Gastrocnemius medialis (tissue), 4 donors: ENCODE data around the gene RFTN1. TPM values are rescaled to one million over a fixed set of nuclear protein-coding genes. Genes with fewer than 3 reads are reported as not detected.
"Not testable (repeated sequence)": the region's sequence is repeated elsewhere in the genome, so short reads cannot be mapped to it uniquely, and the experiment has no call there.

ENCODE experiments used
- ATAC-seq, 2 donors: fragments of 150-250 bp; one replicate each; pipeline ENCODE4 v1.9.1; 2016
- DNase-seq, 2 donors: peaks; one replicate each; pipeline ENCODE4 v3.0.0-alpha.2; 2019
- H3K27ac ChIP-seq, 4 donors: fragments of 200-600 bp; sonication (generic); 1 replicate in 1 of 4; 2 replicates in 3 of 4; pipeline ENCODE4 v1.5.1; 2016 to 2018; ENCODE audit warnings: mild to moderate bottlenecking in 2 of 4, moderate library complexity in 1 of 4
- H3K27me3 ChIP-seq, 3 donors: fragments of 200-600 bp; sonication (generic) in 2 of 3; 1 replicate in 1 of 3; 2 replicates in 2 of 3; pipeline versions ENCODE4 v1.5.1 to v1.6.0; 2016 to 2019; ENCODE audit warnings: mild to moderate bottlenecking in 1 of 3, moderate library complexity in 1 of 3
- H3K36me3 ChIP-seq, 2 donors: fragments of 200-600 bp; sonication (generic) in 1 of 2; one replicate each; pipeline ENCODE4 v1.5.1; 2017 to 2018
- H3K4me1 ChIP-seq, 2 donors: fragments of 200-600 bp; sonication (generic) in 1 of 2; one replicate each; pipeline ENCODE4 v1.5.1; 2016 to 2017; ENCODE audit warnings: mild to moderate bottlenecking in 2 of 2
- H3K4me3 ChIP-seq, 4 donors: fragments of 200-600 bp; sonication (generic) in 3 of 4; 1 replicate in 1 of 4; 2 replicates in 3 of 4; pipeline ENCODE4 v1.5.1; 2016 to 2019; ENCODE audit warnings: mild to moderate bottlenecking in 2 of 4
- H3K9me3 ChIP-seq, 3 donors: fragments of 200-600 bp; sonication (generic) in 2 of 3; 1 replicate in 1 of 3; 2 replicates in 2 of 3; pipeline ENCODE4 v1.5.1; 2016 to 2019
- POLR2A ChIP-seq, 2 donors: fragments of 450-650 bp; IDR thresholded peaks; one replicate each; pipeline ENCODE4 v1.6.1; 2017; ENCODE audit warnings: antibody characterized with exemption in 2 of 2, mild to moderate bottlenecking in 2 of 2, moderate library complexity in 2 of 2
- in situ Hi-C, 4 donors: fragments of 200-750 bp; cut with MboI; loops; one replicate each; pipeline versions ENCODE4 v1.15.0 to v1.8.0; 2017; ENCODE audit warnings: low sequenced_read_pairs in 4 of 4
- intact Hi-C: fragments of 100-400 bp; cut with DNase I; formaldehyde crosslinking; loops from one replicate; pipeline ENCODE4 v1.15.1; 2023; ENCODE audit warnings: low total_unique reads
- total RNA-seq, 4 donors: library from RNA; depleted of rRNA; stranded (reverse); fragments of >200 nt; gene quantifications; one replicate each; pipeline versions ENCODE4 v1.1.0 to v1.2.3, GENCODE V29; 2016
- TF ChIP-seq, protein P1 (sequence below), 5 experiments: fragments of 450-650 bp in 3 of 5; fragments of 200-600 bp in 2 of 5; sonication (generic) in 2 of 5; IDR thresholded peaks in 4 of 5; conservative IDR thresholded peaks in 1 of 5; 1 replicate in 4 of 5; 2 replicates in 1 of 5; pipeline ENCODE4 v1.5.1; 2016 to 2019; ENCODE audit warnings: antibody characterized with exemption in 5 of 5, mild to moderate bottlenecking in 3 of 5, moderate library complexity in 3 of 5

Gene RFTN1
- total RNA-seq, 4 donors from 2014 or later, result 10.7 to 22.8 (median 11.7) TPM

DNA sequence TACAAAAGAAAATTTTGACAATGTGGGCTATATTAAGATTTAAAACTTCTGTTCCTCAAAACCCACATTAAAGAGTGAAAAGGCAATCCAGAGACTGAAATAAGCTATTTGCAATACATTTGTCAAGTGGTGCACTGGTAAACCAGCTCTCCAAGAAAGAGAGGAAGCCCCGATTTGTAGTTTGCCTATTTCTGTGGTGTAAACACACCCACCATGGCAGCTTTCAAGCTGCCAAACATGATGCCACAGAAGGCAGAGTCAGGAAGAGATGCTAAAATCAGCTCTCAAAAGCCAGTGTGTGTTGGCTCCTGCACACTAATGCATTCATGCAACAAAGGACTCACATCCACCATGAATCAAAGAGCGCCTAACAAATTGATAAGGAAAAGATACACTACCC, 17.5 kb downstream of the RFTN1 start:
- H3K27me3 ChIP-seq, result no peaks in the 10 kb centered on the region
- no peak overlapping the region for H3K27ac ChIP-seq
- TF ChIP-seq, protein P1, sequence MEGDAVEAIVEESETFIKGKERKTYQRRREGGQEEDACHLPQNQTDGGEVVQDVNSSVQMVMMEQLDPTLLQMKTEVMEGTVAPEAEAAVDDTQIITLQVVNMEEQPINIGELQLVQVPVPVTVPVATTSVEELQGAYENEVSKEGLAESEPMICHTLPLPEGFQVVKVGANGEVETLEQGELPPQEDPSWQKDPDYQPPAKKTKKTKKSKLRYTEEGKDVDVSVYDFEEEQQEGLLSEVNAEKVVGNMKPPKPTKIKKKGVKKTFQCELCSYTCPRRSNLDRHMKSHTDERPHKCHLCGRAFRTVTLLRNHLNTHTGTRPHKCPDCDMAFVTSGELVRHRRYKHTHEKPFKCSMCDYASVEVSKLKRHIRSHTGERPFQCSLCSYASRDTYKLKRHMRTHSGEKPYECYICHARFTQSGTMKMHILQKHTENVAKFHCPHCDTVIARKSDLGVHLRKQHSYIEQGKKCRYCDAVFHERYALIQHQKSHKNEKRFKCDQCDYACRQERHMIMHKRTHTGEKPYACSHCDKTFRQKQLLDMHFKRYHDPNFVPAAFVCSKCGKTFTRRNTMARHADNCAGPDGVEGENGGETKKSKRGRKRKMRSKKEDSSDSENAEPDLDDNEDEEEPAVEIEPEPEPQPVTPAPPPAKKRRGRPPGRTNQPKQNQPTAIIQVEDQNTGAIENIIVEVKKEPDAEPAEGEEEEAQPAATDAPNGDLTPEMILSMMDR (IDR thresholded peaks at IDR 0.05 in 4 of 5, conservative IDR thresholded peaks at IDR 0.05 in 1 of 5), result no peak
- no peak for TF ChIP-seq POLR2A (IDR thresholded peaks at IDR 0.05)
- DNase-seq, result no peak
- H3K36me3 ChIP-seq, result peaks cover 0 to 10% of the 10 kb centered on the region in 2 donors
- intact Hi-C loops (no loop called here), in situ Hi-C loops (no loop called here)
- H3K9me3 ChIP-seq, result no peaks in the 10 kb centered on the region
- H3K4me1 ChIP-seq, result peaks cover 0 to 15% of the 10 kb centered on the region in 2 donors
- ATAC-seq, result no peak
- no peak overlapping the region for H3K4me3 ChIP-seq

DNA sequence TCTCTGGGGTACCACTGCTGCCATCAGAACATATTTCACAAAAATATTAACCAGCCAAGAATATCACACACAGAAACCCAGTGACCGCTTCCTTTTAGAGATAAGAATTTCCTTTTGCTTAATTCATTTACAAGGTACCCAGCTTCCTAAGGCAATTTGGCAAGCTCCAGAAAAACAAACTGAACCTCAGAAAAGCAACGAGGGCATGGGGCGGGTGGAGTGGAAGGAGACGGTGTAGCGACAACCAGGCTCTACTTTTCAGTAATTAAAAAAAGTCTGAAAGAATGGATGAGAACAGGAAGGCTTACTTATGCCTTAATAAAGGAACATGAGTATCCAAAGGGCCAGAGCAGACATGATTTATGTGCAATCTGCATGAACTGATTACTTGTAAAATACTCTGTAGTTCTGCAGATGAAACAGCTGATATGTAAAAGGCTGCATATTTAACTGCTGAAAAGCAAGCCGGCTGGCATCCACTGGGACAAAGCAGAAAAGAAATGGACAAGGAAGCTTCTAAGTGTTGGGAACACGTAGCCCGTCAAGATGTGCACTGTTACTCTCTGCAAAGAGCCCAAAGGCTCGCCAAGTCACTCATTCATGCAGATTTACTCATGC, 18.6 kb downstream of the RFTN1 start:
- peaks cover 0 to 15% of the 10 kb centered on the region in 2 donors for H3K4me1 ChIP-seq
- DNase-seq (no peak), ATAC-seq (no peak)
- intact Hi-C loops (no loop called here), in situ Hi-C loops (no loop called here)
- no peak for TF ChIP-seq POLR2A (IDR thresholded peaks at IDR 0.05)
- TF ChIP-seq, protein P1 (IDR thresholded peaks at IDR 0.05 in 4 of 5, conservative IDR thresholded peaks at IDR 0.05 in 1 of 5), result no peak
- no peaks in the 10 kb centered on the region for H3K9me3 ChIP-seq
- no peaks in the 10 kb centered on the region for H3K27me3 ChIP-seq
- no peak overlapping the region for H3K4me3 ChIP-seq
- H3K27ac ChIP-seq, result peak overlapping the region in 2 of 4 donors; percentile 18 to 24
- H3K36me3 ChIP-seq, result peaks cover 0 to 10% of the 10 kb centered on the region in 2 donors

DNA sequence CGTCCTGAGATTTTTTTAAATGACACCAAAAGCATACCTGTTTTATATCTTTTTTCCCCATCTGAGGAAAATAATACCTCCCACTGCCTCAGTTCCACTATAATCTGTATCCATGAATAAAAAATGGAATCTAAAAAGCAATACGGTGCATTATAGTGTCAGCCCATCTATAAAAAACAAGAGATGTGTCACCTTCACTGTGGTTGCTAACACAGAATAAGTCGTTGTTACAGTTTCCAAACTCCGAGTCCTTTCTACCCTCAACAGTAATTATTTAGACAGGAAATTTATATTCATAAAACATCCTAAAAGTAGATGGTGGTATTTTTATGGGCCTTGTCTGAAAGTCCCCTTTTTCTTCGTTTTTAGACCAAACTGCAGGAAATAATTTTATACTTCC, 19.4 kb downstream of the RFTN1 start:
- in situ Hi-C loops (no loop called here), intact Hi-C loops (no loop called here)
- TF ChIP-seq, protein P1 (IDR thresholded peaks at IDR 0.05 in 4 of 5, conservative IDR thresholded peaks at IDR 0.05 in 1 of 5), result no peak
- no peak for TF ChIP-seq POLR2A (IDR thresholded peaks at IDR 0.05)
- H3K4me3 ChIP-seq, result no peak overlapping the region
- H3K9me3 ChIP-seq, result no peaks in the 10 kb centered on the region
- H3K4me1 ChIP-seq, result peaks cover 0 to 14% of the 10 kb centered on the region in 2 donors
- peaks cover 0 to 10% of the 10 kb centered on the region in 2 donors for H3K36me3 ChIP-seq
- H3K27me3 ChIP-seq, result no peaks in the 10 kb centered on the region
- DNase-seq (no peak), ATAC-seq (no peak)
- peak overlapping the region in 1 of 4 donors; percentile 24 for H3K27ac ChIP-seq

GRCh38 chr3:16490062-16490619, 23.4 kb downstream of the RFTN1 start:
- in situ Hi-C loops (no loop called here), intact Hi-C loops (no loop called here)
- no peak overlapping the region for H3K27ac ChIP-seq
- TF ChIP-seq, protein P1 (IDR thresholded peaks at IDR 0.05 in 4 of 5, conservative IDR thresholded peaks at IDR 0.05 in 1 of 5), result no peak
- no peak for TF ChIP-seq POLR2A (IDR thresholded peaks at IDR 0.05)
- H3K4me1 ChIP-seq, result peaks cover 4 to 16% of the 10 kb centered on the region in 2 donors
- ATAC-seq, result no peak
- no peak overlapping the region for H3K4me3 ChIP-seq
- H3K27me3 ChIP-seq, result no peaks in the 10 kb centered on the region
- no peak for DNase-seq
- no peaks in the 10 kb centered on the region for H3K9me3 ChIP-seq
- peaks cover 0 to 10% of the 10 kb centered on the region in 2 donors for H3K36me3 ChIP-seq

DNA sequence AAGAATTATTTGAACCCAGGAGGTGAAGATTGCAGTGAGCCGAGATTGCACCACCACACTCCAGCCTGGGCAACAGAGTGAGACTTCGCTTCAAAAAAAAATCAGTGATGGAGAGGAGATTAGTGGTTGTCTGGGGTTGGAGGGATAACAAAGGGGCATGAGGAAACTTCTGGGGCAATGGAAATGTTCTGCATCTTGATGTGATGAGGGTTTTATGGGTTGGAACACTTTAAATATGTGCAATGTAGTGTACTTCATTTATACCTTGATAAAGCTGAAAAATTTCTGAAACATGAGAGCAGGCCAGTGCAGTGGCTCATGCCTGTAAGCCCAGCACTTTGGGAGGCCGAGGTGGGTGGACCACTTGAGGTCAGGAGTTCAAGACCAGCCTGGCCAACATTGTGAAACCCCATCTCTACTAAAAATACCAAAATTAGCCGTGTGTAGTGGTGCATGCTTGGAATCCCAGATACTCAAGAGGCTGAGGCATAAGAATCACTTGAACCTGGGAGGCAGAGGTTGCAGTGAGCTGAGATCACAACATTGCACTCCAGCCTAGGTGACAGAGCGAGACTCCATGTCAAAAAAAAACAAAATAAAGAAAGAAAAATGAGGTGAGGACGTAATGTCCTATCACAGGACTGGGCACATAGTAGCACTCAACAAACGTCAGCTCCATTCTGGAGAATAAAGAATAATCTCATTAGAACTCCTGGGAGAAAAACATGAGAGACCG, 24.0 kb downstream of the RFTN1 start:
- intact Hi-C loops, H3K27ac ChIP-seq: not testable (repeated sequence)
- H3K4me1 ChIP-seq, result peaks cover 10 to 19% of the 10 kb centered on the region in 2 donors

More for the DNA sequence above, 24.0 kb downstream of the RFTN1 start:
- H3K27me3 ChIP-seq, H3K4me3 ChIP-seq, in situ Hi-C loops, H3K9me3 ChIP-seq, ATAC-seq, H3K36me3 ChIP-seq, DNase-seq: not testable (repeated sequence)
